Measurements from ENCODE around the gene CENPV.
"Not testable (repeated sequence)": the region's sequence is repeated elsewhere in the genome, so short reads cannot be mapped to it uniquely, and the experiment has no call there.

Gene CENPV

GRCh38 chr17:16325964-16326363 is 27.3 kb downstream of the CENPV start:
- no peaks in the 10 kb centered on the region for H3K36me3 ChIP-seq
- no peaks in the 10 kb centered on the region for H3K9me3 ChIP-seq
- no peak for TF ChIP-seq CTCF (IDR thresholded peaks at IDR 0.05; ENCODE audit: low read depth, low read length)
- H3K27me3 ChIP-seq: no peaks in the 10 kb centered on the region
- no peaks in the 10 kb centered on the region for H3K4me1 ChIP-seq
- DNase-seq: no peak
- H3K4me3 ChIP-seq (ENCODE audit: low read depth, low read length): no peak overlapping the region

GRCh38 chr17:16322636-16323035 is 30.6 kb downstream of the CENPV start:
- no peak for DNase-seq

GRCh38 chr17:16319969-16320368 is 33.3 kb downstream of the CENPV start:
- no peaks in the 10 kb centered on the region for H3K9me3 ChIP-seq
- H3K27me3 ChIP-seq: no peaks in the 10 kb centered on the region
- DNase-seq: no peak
- H3K4me3 ChIP-seq (ENCODE audit: low read depth, low read length): no peak overlapping the region
- H3K4me1 ChIP-seq: no peaks in the 10 kb centered on the region
- TF ChIP-seq CTCF (IDR thresholded peaks at IDR 0.05; ENCODE audit: low read depth, low read length): no peak
- no peaks in the 10 kb centered on the region for H3K36me3 ChIP-seq

More at GRCh38 chr17:16322636-16323035, 30.6 kb downstream of the CENPV start:
- no peaks in the 10 kb centered on the region for H3K36me3 ChIP-seq
- H3K9me3 ChIP-seq: no peaks in the 10 kb centered on the region
- no peaks in the 10 kb centered on the region for H3K27me3 ChIP-seq
- TF ChIP-seq CTCF (IDR thresholded peaks at IDR 0.05; ENCODE audit: low read depth, low read length): no peak
- H3K4me1 ChIP-seq: no peaks in the 10 kb centered on the region
- H3K4me3 ChIP-seq (ENCODE audit: low read depth, low read length): no peak overlapping the region

GRCh38 chr17:16314859-16315258 is 38.4 kb downstream of the CENPV start:
- no peak overlapping the region for H3K4me3 ChIP-seq (ENCODE audit: low read depth, low read length)
- DNase-seq: no peak
- TF ChIP-seq CTCF (IDR thresholded peaks at IDR 0.05; ENCODE audit: low read depth, low read length): no peak
- no peaks in the 10 kb centered on the region for H3K27me3 ChIP-seq
- no peaks in the 10 kb centered on the region for H3K9me3 ChIP-seq
- H3K4me1 ChIP-seq: no peaks in the 10 kb centered on the region
- no peaks in the 10 kb centered on the region for H3K36me3 ChIP-seq

GRCh38 chr17:16314189-16314588 is 39.1 kb downstream of the CENPV start:
- H3K9me3 ChIP-seq: no peaks in the 10 kb centered on the region
- DNase-seq: no peak
- H3K27me3 ChIP-seq: no peaks in the 10 kb centered on the region
- H3K4me3 ChIP-seq (ENCODE audit: low read depth, low read length): no peak overlapping the region
- TF ChIP-seq CTCF (IDR thresholded peaks at IDR 0.05; ENCODE audit: low read depth, low read length): no peak
- H3K4me1 ChIP-seq: no peaks in the 10 kb centered on the region
- H3K36me3 ChIP-seq: no peaks in the 10 kb centered on the region

GRCh38 chr17:16313139-16314090 is 39.9 kb downstream of the CENPV start:
- Histone ChIP-seq H3K27me3 (no peaks in the 10 kb centered on the region), H3K36me3 (no peaks in the 10 kb centered on the region), H3K4me1 (no peaks in the 10 kb centered on the region), H3K4me3 (ENCODE audit: low read depth, low read length) (no peak overlapping the region), H3K9me3 (no peaks in the 10 kb centered on the region)
- no peak for TF ChIP-seq CTCF (IDR thresholded peaks at IDR 0.05; ENCODE audit: low read depth, low read length)
- DNase-seq: peak; percentile 9

GRCh38 chr17:16312061-16312460 is 41.2 kb downstream of the CENPV start:
- H3K9me3 ChIP-seq; H3K36me3 ChIP-seq; H3K27me3 ChIP-seq; DNase-seq; H3K4me3 ChIP-seq (ENCODE audit: low read depth, low read length); H3K4me1 ChIP-seq: not testable (repeated sequence)

All from BE2C (cell line).